HG02588 (cell line): Measurements from ENCODE around the gene RASSF5.
"Not testable (repeated sequence)": the region's sequence is repeated elsewhere in the genome, so short reads cannot be mapped to it uniquely, and the experiment has no call there.

Experiments used
- ATAC-seq: cut with Tn5 transposase; IDR thresholded peaks from one replicate; pipeline ENCODE4 v1.9.1; 2021; ENCODE audit warnings: mild to moderate bottlenecking, moderate library complexity; ENCODE audit not compliant: unreplicated experiment

The RASSF5 gene

GRCh38 chr1:206476058-206476457 lies 31.3 kb upstream of the RASSF5 start:
- no peak for ATAC-seq

GRCh38 chr1:206476591-206476990 lies 30.7 kb upstream of the RASSF5 start:
- ATAC-seq: no peak

- no peak for ATAC-seq
Measured at GRCh38 chr1:206477110-206477509, 30.2 kb upstream of the RASSF5 start.

GRCh38 chr1:206477581-206478380 lies 29.6 kb upstream of the RASSF5 start:
- no peak for ATAC-seq

GRCh38 chr1:206478746-206479145 lies 28.6 kb upstream of the RASSF5 start:
- ATAC-seq: no peak

GRCh38 chr1:206479183-206480125 lies 27.9 kb upstream of the RASSF5 start:
- ATAC-seq: no peak

GRCh38 chr1:206480211-206480610 lies 27.1 kb upstream of the RASSF5 start:
- ATAC-seq: no peak

GRCh38 chr1:206482611-206483010 lies 24.7 kb upstream of the RASSF5 start:
- no peak for ATAC-seq

GRCh38 chr1:206483864-206484263 lies 23.5 kb upstream of the RASSF5 start:
- not testable (repeated sequence) for ATAC-seq

GRCh38 chr1:206484901-206485300 lies 22.4 kb upstream of the RASSF5 start:
- no peak for ATAC-seq

GRCh38 chr1:206486995-206487788 lies 20.1 kb upstream of the RASSF5 start:
- ATAC-seq: no peak

- no peak for ATAC-seq
Measured at GRCh38 chr1:206487970-206488369, 19.4 kb upstream of the RASSF5 start.

GRCh38 chr1:206488466-206488865 lies 18.9 kb upstream of the RASSF5 start:
- no peak for ATAC-seq

GRCh38 chr1:206489980-206490770 lies 17.2 kb upstream of the RASSF5 start:
- ATAC-seq: no peak

- no peak for ATAC-seq
Measured at GRCh38 chr1:206490771-206491405, 16.4 kb upstream of the RASSF5 start.

- no peak for ATAC-seq
Measured at GRCh38 chr1:206491616-206492015, 15.7 kb upstream of the RASSF5 start.

- no peak for ATAC-seq
Measured at GRCh38 chr1:206492589-206492988, 14.7 kb upstream of the RASSF5 start.

GRCh38 chr1:206493279-206493678 lies 14.1 kb upstream of the RASSF5 start:
- no peak for ATAC-seq

- ATAC-seq: no peak
Measured at GRCh38 chr1:206495011-206495461, 12.3 kb upstream of the RASSF5 start.
